Heart left ventricle (tissue), 16 donors: ENCODE measurements around the gene CRCP. TPM values are rescaled to one million over a fixed set of nuclear protein-coding genes. Genes with fewer than 3 reads are reported as not detected.
A peak's percentile ranks its signal among the peaks of the same experiment; 100 is the strongest.

Experiments used
- ATAC-seq, 4 donors: fragments of 200-7000 bp; cut with Tn5 transposase; one replicate each; pipeline ENCODE4 v1.9.1; 2020 to 2022; ENCODE audit warnings: moderate library complexity in 4 of 4, mild to moderate bottlenecking in 3 of 4, moderate number of reproducible peaks in 1 of 4
- DNase-seq, 5 donors: peaks; one replicate each; pipeline ENCODE4 v3.0.0-alpha.2; 2020
- H3K27ac ChIP-seq, 12 donors: fragments of 200-600 bp; sonication (generic) in 4 of 12; one replicate each; pipeline versions ENCODE4 v1.5.0 to v1.8.0; 2016 to 2022; ENCODE audit warnings: mild to moderate bottlenecking in 2 of 12
- H3K27me3 ChIP-seq, 9 donors: fragments of 200-600 bp; sonication (generic) in 2 of 9; one replicate each; pipeline versions ENCODE4 v1.5.1 to v1.8.0; 2016 to 2022; ENCODE audit warnings: mild to moderate bottlenecking in 3 of 9
- H3K36me3 ChIP-seq, 9 donors: fragments of 200-600 bp; sonication (generic) in 2 of 9; one replicate each; pipeline versions ENCODE4 v1.5.0 to v1.8.0; 2018 to 2022; ENCODE audit warnings: mild to moderate bottlenecking in 2 of 9
- H3K4me1 ChIP-seq, 12 donors: fragments of 200-600 bp; sonication (generic) in 4 of 12; one replicate each; pipeline versions ENCODE4 v1.5.0 to v1.8.0; 2016 to 2022; ENCODE audit warnings: mild to moderate bottlenecking in 3 of 12
- H3K4me3 ChIP-seq, 12 donors: fragments of 200-600 bp; sonication (generic) in 4 of 12; one replicate each; pipeline versions ENCODE4 v1.5.0 to v1.8.0; 2017 to 2022; ENCODE audit warnings: mild to moderate bottlenecking in 9 of 12, moderate library complexity in 4 of 12
- H3K9me3 ChIP-seq, 12 donors: fragments of 200-600 bp; sonication (generic) in 4 of 12; one replicate each; pipeline versions ENCODE4 v1.5.0 to v1.8.0; 2016 to 2022; ENCODE audit warnings: mild to moderate bottlenecking in 1 of 12
- CTCF ChIP-seq, 12 donors: fragments of 200-600 bp; sonication (generic) in 4 of 12; IDR thresholded peaks; one replicate each; pipeline versions ENCODE4 v1.5.0 to v1.8.0; 2018 to 2022; ENCODE audit warnings: antibody characterized with exemption in 12 of 12, mild to moderate bottlenecking in 5 of 12
- POLR2A ChIP-seq, 2 donors: fragments of 450-650 bp; IDR thresholded peaks; one replicate each; pipeline ENCODE4 v1.6.1; 2017; ENCODE audit warnings: antibody characterized with exemption in 2 of 2, mild to moderate bottlenecking in 2 of 2, moderate library complexity in 2 of 2
- WGBS, 4 donors: extraction: QIAGEN DNeasy Blood & Tissue Kit in 2 of 4; methylation state at CpG; one replicate each; pipeline versions ENCODE4 v1.1.5 to v1.1.7; 2013 to 2018; 5-methylcytosine and 5-hydroxymethylcytosine counted together
- intact Hi-C, 10 donors: fragments of 100-400 bp; cut with DNase I; formaldehyde crosslinking; loops; one replicate each; pipeline versions ENCODE4 v1.11.1 to v1.14.2; 2022
- polyA plus RNA-seq, 2 donors: library from polyadenylated mRNA; stranded (reverse); fragments of 200-250 nt; gene quantifications; one replicate each; pipeline ENCODE4 v1.2.3, GENCODE V29; 2013
- total RNA-seq, 9 donors: library from RNA; depleted of rRNA in 2 of 9; stranded (reverse); fragments of >200 nt in 2 of 9; fragmentation: NEBNext Ultra II Directional in 3 of 9; extraction: Animal tissue kit (Norgen Biotek cat#: 25700) in 3 of 9; gene quantifications; one replicate each; pipeline versions ENCODE4 v1.1.0 to v1.2.4, GENCODE V29; 2016 to 2023
- donor health status: ischemic (EF 13 %, LVEDD 7.1; RV severe dilation, severe dysfunction).
- donor health status: healthy with polysubstance abuse.
- donor health status: DM: no; HTN: yes; CAD: no.
- donor health status: DM: no; HTN: no; CAD: no.
- donor health status: ischemic (EF 25% LVEDD 6.9; RV normal size, moderate dysfunction).
- donor health status: ischemic (EF 25% LVEDD 5.7; RV mildly dilated, moderate dysfunction).
- donor health status: healthy.
- donor health status: DM: yes; HTN: yes; CAD: no.
- donor health status: ischemic (EF 35%, LVEDD 5.7; RV mildly dilated, moderate dysfunction).
- donor health status: nonischemic (EF 11% LVEDD 7.7; RV severe dilation, severe dysfunction).
- donor health status: DM: yes; HTN: yes; CAD: no.
- donor health status: PGD.
- donor health status: ischemic (EF 29% LVEDD 5.4; RV normal size, mild dysfunction).
- donor health status: nonischemic (EF 23%, LVEDD 6.1; RV moderate dilation, normal function).

Gene CRCP
- total and polyA plus RNA-seq, 11 donors: 14.7 to 69.4 (median 20.1) TPM

- H3K4me1 ChIP-seq: peaks cover 0 to 42% (median 15%) of the 10 kb centered on the region in 12 donors
- intact Hi-C loops: no loop called here
- peaks cover 0 to 80% (median 74%) of the 10 kb centered on the region in 9 donors for H3K36me3 ChIP-seq
Measured at GRCh38 chr7:66138994-66139752, 24.5 kb downstream of the CRCP start.

DNA sequence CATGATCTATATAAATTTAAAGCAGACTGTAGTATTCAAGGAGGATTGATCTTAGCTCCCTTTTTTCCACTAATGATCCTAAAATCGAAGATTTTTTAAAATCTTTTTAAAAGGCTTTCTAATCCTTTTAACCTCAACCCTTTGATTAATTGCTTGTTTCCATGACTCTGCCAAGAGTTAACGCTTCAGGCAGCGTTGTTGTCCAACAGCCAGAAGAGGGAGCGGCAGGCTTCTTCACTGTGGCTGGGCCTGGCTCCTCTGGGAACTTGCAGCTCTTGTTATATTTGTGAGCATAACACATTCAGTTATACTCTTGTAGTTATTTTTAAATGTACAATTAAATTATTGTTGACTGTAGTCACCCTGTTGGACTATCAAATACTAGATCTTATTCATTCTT lies 26.3 kb downstream of the CRCP start:
- H3K4me3 ChIP-seq: no peak overlapping the region
- H3K4me1 ChIP-seq: peaks cover 0 to 41% (median 19%) of the 10 kb centered on the region in 12 donors
- ATAC-seq (peak in 3 of 4 donors; percentile 65 to 79 (median 75)), DNase-seq (peak; percentile 55 to 78 (median 68))
- peaks cover 0 to 78% (median 75%) of the 10 kb centered on the region in 9 donors for H3K36me3 ChIP-seq
- no peaks in the 10 kb centered on the region for H3K27me3 ChIP-seq
- 16 to 33% (median 20%) methylated on average over 4 of the region's 4 CpGs for WGBS, 4 donors
- no peaks in the 10 kb centered on the region for H3K9me3 ChIP-seq
- H3K27ac ChIP-seq: peak overlapping the region in 3 of 12 donors; percentile 7 to 52 (median 14)
- TF ChIP-seq CTCF (IDR thresholded peaks at IDR 0.05) (peak; percentile 48 to 80 (median 66)), POLR2A (IDR thresholded peaks at IDR 0.05) (no peak)
- intact Hi-C loops: loop anchor here in 6 of 10 donors (5.0 to 10.0 kb wide), 7 partner anchors 64 to 354 kb away; partner anchors contain the start of gene TPST1 (in 3 of the 6)

More at GRCh38 chr7:66138994-66139752, 24.5 kb downstream of the CRCP start:
- 59 to 69% (median 60%) methylated on average over 8 of the region's 8 CpGs for WGBS, 4 donors
- TF ChIP-seq CTCF (IDR thresholded peaks at IDR 0.05) (no peak), POLR2A (IDR thresholded peaks at IDR 0.05) (no peak)
- no peak for ATAC-seq
- Histone ChIP-seq H3K27me3 (no peaks in the 10 kb centered on the region), H3K27ac (no peak overlapping the region), H3K4me3 (no peak overlapping the region), H3K9me3 (no peaks in the 10 kb centered on the region)
- no peak for DNase-seq

DNA sequence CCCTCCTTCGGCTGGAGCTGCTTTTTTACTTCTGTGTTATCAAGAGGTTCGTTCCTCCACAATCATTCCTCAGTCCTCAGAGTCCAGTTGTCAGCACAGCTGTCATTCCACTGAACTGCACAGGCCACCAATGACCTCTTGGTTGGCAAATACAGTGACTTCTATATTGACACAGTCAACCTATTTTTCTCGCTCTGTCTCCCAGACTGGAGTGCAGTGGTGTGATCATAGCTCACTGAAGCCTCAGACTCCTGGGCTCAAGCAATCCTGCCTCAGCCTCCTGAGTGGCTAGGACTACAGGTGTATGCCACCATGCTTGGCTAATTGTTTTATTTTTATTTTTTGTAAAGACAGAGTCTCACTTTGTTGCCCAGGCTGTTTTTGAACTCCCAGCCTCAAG lies 27.7 kb downstream of the CRCP start:
- intact Hi-C loops: loop anchor here in 6 of 10 donors (5.0 to 10.0 kb wide), 7 partner anchors 62 to 352 kb away; partner anchors contain the start of gene TPST1 (in 3 of the 6)
- Histone ChIP-seq H3K4me1 (peaks cover 0 to 48% (median 23%) of the 10 kb centered on the region in 12 donors), H3K27me3 (no peaks in the 10 kb centered on the region), H3K36me3 (peaks cover 0 to 79% (median 67%) of the 10 kb centered on the region in 9 donors), H3K9me3 (no peaks in the 10 kb centered on the region), H3K4me3 (no peak overlapping the region), H3K27ac (peak overlapping the region in 4 of 12 donors; percentile 40 to 61 (median 50))
- 52 to 63% (median 59%) methylated on average over 3 of the region's 3 CpGs for WGBS, 4 donors
- TF ChIP-seq POLR2A (IDR thresholded peaks at IDR 0.05) (no peak), CTCF (IDR thresholded peaks at IDR 0.05) (no peak)
- ATAC-seq (no peak), DNase-seq (no peak)

GRCh38 chr7:66142996-66143395 lies 28.3 kb downstream of the CRCP start:
- Histone ChIP-seq H3K27me3 (no peaks in the 10 kb centered on the region), H3K4me3 (no peak overlapping the region), H3K9me3 (no peaks in the 10 kb centered on the region), H3K27ac (peak overlapping the region in 7 of 12 donors; percentile 4 to 61 (median 27)), H3K36me3 (peaks cover 0 to 76% (median 67%) of the 10 kb centered on the region in 9 donors), H3K4me1 (peaks cover 0 to 48% (median 23%) of the 10 kb centered on the region in 12 donors)
- no peak for ATAC-seq
- no peak for DNase-seq
- 57 to 75% (median 61%) methylated on average over 5 of the region's 5 CpGs for WGBS, 4 donors
- TF ChIP-seq POLR2A (IDR thresholded peaks at IDR 0.05): no peak
- intact Hi-C loops: loop anchor here in 6 of 10 donors (5.0 to 10.0 kb wide), 7 partner anchors 62 to 352 kb away; partner anchors contain the start of gene TPST1 (in 3 of the 6)
